Muscle layer of duodenum (tissue), 2 donors: ENCODE data around the gene GDE1.
A peak's percentile ranks its signal among the peaks of the same experiment; 100 is the strongest.

ENCODE experiments used
- H3K27ac ChIP-seq: one replicate; pipeline ENCODE4 v1.7.0; 2013; ENCODE audit warnings: mild to moderate bottlenecking, low read length
- H3K27me3 ChIP-seq: one replicate; pipeline ENCODE4 v1.7.0; 2013; ENCODE audit warnings: low read depth, mild to moderate bottlenecking, control low read depth, low read length
- H3K36me3 ChIP-seq, 2 donors: one replicate each; pipeline ENCODE4 v1.7.0; 2013; ENCODE audit warnings: low read length in 2 of 2, control low read depth in 1 of 2, mild to moderate bottlenecking in 1 of 2; ENCODE audit not compliant: insufficient read depth in 2 of 2, control insufficient read depth in 1 of 2
- H3K4me1 ChIP-seq, 2 donors: one replicate each; pipeline ENCODE4 v1.7.0; 2013; ENCODE audit warnings: low read length in 2 of 2, mild to moderate bottlenecking in 2 of 2, control low read depth in 1 of 2, moderate library complexity in 1 of 2; ENCODE audit not compliant: insufficient read depth in 2 of 2, control insufficient read depth in 1 of 2
- H3K4me3 ChIP-seq, 2 donors: one replicate each; pipeline ENCODE4 v1.7.0; 2013; ENCODE audit warnings: low read length in 2 of 2, low read depth in 1 of 2, mild to moderate bottlenecking in 1 of 2
- H3K9me3 ChIP-seq, 2 donors: one replicate each; pipeline ENCODE4 v1.7.0; 2013; ENCODE audit warnings: low read length in 2 of 2, control low read depth in 1 of 2, mild to moderate bottlenecking in 1 of 2; ENCODE audit not compliant: control insufficient read depth in 1 of 2
- donor health status: healthy.

The GDE1 gene, protein sequence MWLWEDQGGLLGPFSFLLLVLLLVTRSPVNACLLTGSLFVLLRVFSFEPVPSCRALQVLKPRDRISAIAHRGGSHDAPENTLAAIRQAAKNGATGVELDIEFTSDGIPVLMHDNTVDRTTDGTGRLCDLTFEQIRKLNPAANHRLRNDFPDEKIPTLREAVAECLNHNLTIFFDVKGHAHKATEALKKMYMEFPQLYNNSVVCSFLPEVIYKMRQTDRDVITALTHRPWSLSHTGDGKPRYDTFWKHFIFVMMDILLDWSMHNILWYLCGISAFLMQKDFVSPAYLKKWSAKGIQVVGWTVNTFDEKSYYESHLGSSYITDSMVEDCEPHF

DNA sequence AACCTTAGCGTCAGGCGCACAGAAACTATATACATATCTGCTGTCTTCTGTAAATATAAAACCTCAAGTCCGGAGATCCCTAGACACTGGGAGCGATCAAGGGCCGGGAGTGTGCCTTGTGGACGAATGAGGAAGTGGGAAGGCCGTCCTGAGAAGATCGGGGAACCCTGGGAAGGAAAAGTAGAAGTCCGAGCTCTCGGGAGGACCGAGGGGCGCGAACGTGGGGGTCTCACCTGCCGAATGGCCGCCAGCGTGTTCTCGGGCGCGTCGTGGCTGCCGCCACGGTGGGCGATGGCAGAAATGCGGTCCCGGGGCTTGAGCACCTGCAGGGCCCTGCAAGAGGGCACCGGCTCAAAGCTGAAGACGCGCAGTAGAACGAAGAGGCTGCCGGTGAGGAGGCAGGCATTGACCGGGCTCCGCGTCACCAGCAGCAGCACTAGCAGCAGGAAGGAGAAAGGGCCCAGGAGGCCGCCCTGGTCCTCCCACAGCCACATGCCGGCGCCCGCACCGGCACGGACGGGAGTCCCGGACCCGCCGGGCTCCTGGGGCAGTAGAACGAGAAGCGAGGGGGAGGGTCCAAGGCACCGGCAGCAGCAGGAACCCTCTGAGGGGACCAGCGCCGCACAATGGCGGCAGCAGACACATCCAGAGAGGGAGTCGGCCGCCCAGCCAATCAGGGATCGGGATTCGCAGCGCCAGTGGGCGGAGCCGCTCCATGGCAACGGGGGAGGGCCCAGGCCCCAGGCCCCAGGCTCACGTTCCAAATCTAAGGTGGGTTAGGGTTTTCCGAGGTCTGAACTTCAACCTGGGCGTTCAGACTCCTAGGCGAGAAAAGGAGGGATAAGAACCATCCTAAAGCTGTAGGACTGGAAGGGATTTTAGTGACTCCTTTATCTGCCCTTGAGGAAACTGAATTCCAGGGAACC is at the start of gene GDE1:
Gene GDE1 (minus strand): TSS at position 628 of the 926 bp plus-strand sequence. CDS start 134 bp downstream, at position 494.
- Histone ChIP-seq H3K4me1 (peaks cover 0 to 32% of the 10 kb centered on the region in 2 donors), H3K27me3 (no peaks in the 10 kb centered on the region), H3K27ac (peak within 1 kb of the TSS; percentile 90), H3K4me3 (peak within 1 kb of the TSS; percentile 85 to 95), H3K9me3 (no peaks in the 10 kb centered on the region), H3K36me3 (peaks cover 1 to 4% of the 10 kb centered on the region in 2 donors)

DNA sequence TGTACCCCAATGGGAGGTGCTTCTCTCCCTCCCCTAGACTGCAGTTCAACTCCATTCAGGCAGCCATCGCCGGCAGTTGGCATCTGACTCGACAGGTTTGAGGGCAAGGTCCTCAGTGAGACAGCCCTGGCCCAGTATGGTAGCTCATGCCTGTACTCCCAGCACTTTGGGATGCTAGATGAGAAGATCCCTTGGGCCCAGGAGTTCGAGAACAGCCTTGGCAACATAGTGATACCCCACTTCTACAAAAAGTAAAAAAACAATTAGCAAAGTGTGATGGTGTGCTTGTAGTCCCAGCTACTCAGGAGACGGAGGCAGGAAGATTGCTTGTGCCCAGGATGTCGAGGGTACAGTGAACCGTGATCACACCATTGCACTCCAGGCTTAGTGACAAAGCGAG is 45.7 kb upstream of the GDE1 start:
- Histone ChIP-seq H3K36me3 (peaks cover 21 to 74% of the 10 kb centered on the region in 2 donors), H3K27ac (no peak overlapping the region), H3K27me3 (no peaks in the 10 kb centered on the region), H3K9me3 (peaks cover 0 to 5% of the 10 kb centered on the region in 2 donors), H3K4me3 (no peak overlapping the region), H3K4me1 (no peaks in the 10 kb centered on the region)

DNA sequence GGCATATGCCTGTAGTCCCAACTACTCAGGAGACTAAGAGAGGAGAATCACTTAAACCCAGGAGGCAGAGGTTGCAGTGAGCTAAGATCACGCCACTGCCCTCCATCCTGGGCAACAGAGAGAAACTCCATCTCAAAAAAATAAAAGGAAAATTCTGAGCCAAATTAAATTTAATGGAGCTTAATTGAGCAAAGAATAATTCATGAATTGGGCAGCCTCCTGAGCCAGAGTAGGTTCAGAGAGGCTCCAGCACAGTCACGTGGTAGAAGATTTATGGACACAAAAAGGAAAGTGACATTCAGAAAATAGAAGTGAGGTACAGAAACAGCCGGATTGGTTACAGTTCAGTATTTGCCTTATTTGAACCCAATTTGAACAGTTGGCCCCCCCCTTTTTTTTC is 44.5 kb upstream of the GDE1 start:
- Histone ChIP-seq H3K4me1 (no peaks in the 10 kb centered on the region), H3K9me3 (peaks cover 0 to 5% of the 10 kb centered on the region in 2 donors), H3K27ac (no peak overlapping the region), H3K36me3 (peaks cover 19 to 65% of the 10 kb centered on the region in 2 donors), H3K4me3 (no peak overlapping the region), H3K27me3 (no peaks in the 10 kb centered on the region)

DNA sequence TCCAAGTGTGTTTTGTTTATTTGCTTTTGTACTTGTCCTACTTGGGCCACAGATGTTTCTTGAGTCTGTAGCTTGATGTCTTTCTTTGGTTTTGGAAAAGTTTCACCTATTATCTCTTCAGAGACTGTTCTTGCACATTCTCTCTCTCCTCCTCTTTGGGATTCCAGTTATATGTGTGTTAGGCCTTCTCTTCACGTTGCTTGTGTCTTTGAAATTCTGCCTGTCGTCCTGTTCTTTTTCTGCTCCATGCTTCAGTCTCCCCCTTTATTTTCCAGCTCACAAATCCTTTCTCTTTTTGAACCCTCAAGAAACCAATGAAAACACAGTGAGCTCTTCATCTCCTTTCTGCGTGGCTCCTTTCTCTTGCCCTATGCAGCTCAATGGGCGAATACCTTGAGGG is 41.5 kb upstream of the GDE1 start:
- Histone ChIP-seq H3K9me3 (peaks cover 0 to 5% of the 10 kb centered on the region in 2 donors), H3K4me1 (no peaks in the 10 kb centered on the region), H3K27ac (no peak overlapping the region), H3K36me3 (peaks cover 11 to 43% of the 10 kb centered on the region in 2 donors), H3K4me3 (no peak overlapping the region), H3K27me3 (no peaks in the 10 kb centered on the region)

DNA sequence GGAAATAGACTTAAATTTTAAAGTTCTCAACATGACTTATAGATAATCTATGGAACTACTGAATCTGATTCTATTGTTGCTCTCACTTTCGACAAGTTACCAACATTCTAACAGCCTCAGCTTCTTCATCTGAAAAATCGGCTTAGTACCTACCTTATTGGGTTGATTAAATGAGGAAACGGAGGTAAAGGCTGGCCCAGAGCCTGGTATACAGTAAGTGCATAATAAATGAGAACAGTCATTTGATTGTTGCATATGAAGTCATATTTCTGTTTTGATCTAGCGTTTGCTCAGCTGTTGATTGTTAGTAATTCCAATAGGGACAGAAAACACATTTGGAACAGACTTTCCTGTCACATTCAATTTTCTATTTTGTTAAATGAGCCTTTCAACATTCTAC is 38.2 kb upstream of the GDE1 start:
- Histone ChIP-seq H3K9me3 (peaks cover 0 to 5% of the 10 kb centered on the region in 2 donors), H3K4me3 (no peak overlapping the region), H3K4me1 (peaks cover 0 to 9% of the 10 kb centered on the region in 2 donors), H3K36me3 (peaks cover 4 to 11% of the 10 kb centered on the region in 2 donors), H3K27me3 (no peaks in the 10 kb centered on the region), H3K27ac (no peak overlapping the region)

DNA sequence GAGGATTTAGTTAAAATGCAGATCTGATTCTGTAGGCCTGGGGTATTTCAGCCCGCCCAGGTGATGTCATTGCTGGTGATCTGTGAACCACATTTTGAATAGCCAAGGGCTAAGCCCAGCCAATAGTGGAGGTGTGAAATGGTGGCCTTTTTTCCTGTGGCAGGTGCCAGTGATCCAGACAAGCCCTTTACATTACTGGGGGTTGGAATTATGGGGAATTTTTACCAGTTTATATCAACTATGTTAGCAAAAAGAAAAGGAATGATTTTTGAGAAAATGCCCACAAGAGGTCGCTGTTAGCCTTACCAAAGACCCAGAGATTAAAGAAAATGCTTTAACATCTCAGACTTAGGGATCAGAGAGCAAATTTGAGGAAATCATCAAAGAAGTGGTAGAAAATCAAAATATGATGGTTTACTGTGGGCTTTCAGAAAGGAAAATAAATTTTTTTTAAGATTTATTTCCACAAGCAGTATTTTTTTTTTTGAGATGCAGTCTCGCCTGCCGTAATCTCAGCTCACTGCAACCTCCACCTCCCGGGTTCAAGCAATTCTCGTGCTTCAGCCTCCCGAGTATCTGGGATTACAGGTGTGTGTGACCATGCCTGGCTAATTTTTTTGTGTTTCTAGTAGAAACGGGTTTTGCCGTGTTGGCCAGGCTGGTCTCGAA is 37.5 kb upstream of the GDE1 start:
- Histone ChIP-seq H3K27me3 (no peaks in the 10 kb centered on the region), H3K27ac (no peak overlapping the region), H3K9me3 (peaks cover 0 to 5% of the 10 kb centered on the region in 2 donors), H3K4me3 (no peak overlapping the region), H3K36me3 (peaks cover 0 to 5% of the 10 kb centered on the region in 2 donors), H3K4me1 (peaks cover 0 to 9% of the 10 kb centered on the region in 2 donors)

DNA sequence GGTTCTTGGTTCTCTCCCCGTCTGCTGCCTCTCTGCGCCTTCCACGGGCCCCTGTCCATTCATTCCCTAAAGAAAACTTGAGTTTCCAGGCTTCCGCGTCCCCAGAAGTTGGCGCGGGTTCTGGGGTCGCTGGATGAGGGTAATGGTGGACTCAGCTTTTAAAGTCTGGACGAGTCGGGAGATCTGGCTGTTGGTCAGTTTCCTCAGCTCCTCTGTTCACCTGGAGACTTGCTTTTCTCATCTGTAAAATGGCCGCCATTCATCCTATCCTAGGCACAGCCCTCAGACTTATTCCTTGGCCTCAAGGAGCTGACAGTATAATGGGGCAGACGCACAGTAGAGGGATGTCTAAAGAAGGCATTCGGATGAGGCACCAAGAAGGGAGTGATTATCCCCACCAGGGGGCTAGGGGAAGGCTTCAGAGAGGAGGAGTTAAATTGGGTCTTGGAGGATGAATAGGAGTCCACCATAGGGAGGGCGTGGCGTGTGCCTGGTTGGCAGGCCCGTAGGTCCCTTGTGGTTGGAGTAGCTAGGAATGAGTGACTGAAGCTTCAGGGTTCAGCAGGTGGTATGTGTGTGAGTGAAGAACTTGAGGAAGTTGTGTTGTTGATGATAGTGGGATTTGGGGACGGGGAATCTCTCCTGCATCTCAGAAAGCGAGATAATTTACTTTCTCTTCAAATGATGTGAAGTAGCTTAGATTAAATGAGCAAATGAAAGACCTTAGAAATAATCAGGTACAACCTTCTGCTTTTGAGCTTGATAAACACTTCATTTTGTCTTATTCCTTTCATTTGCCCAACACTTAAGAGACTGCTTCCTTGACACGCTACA is 34.3 kb upstream of the GDE1 start:
- Histone ChIP-seq H3K27ac (peak overlapping the region; percentile 95), H3K36me3 (peaks cover 0 to 6% of the 10 kb centered on the region in 2 donors), H3K9me3 (no peaks in the 10 kb centered on the region), H3K4me1 (peaks cover 0 to 9% of the 10 kb centered on the region in 2 donors), H3K4me3 (peak overlapping the region; percentile 72 to 83), H3K27me3 (no peaks in the 10 kb centered on the region)

DNA sequence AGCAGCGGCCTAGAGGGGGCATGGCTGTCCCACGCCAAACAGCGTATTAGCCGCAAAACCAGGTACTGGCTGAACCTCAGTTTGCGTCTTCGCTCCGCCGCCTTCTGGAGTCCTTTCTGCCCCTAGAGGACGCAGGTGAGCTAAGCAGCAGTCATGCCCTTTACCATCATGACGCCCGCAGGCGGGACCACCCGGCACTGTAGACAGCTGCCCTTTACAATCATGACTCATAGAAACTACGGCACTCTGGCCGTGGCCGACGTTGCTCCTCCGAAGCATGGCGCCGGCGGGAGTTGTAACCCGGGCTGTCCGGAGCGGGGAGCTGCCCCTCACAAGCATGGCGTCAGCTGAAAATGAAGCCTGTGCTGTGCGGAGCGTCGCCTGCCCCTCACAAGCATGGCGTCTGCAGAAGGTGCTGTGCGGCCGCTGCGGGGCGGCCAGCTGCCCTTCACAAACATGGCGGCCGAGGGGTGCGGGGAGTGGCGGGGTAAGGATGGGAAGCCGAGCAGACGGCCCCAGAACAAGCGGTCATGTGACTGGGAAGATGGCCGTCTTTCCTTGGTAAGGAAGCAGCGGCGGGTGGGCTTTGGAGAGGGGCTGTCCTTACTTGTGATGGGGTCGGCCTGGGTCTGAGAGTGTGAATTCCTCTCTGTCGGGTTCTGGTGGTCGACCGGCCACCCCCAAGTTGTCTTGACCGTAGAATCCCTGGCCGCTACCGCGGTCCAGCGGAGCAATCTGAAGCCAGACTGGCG is 33.5 kb upstream of the GDE1 start, which contains the start of gene VPS35L:
Gene VPS35L (plus strand): TSS at position 518 of the 752 bp plus-strand sequence. CDS start 27 bp downstream, at position 545.
- H3K27ac ChIP-seq, result peak within 1 kb of the TSS; percentile 95
- H3K4me3 ChIP-seq, result peak within 1 kb of the TSS; percentile 72 to 83
- H3K27me3 ChIP-seq, result no peaks in the 10 kb centered on the region
- peaks cover 0 to 9% of the 10 kb centered on the region in 2 donors for H3K4me1 ChIP-seq
- H3K9me3 ChIP-seq, result no peaks in the 10 kb centered on the region
- peaks cover 0 to 11% of the 10 kb centered on the region in 2 donors for H3K36me3 ChIP-seq

DNA sequence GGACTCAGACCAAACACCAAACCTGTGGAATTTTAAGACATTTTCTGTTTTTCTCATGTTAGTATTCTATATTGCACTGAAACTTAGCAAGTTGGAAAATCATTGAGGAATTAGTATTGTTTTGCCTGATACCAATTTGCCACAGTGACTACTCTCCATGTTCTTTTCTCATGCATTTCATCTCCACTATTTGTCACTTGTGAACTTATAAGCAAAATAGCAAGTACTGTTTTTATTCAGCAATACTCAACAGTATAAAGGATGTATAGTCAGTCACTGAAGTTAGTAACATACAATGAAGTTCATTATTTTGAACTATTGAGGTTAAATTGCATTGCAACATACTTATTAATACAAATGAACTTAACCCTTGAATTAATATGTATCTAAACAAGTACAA is 27.8 kb upstream of the GDE1 start:
- Histone ChIP-seq H3K27ac (no peak overlapping the region), H3K9me3 (no peaks in the 10 kb centered on the region), H3K36me3 (peaks cover 10 to 37% of the 10 kb centered on the region in 2 donors), H3K4me1 (no peaks in the 10 kb centered on the region), H3K27me3 (no peaks in the 10 kb centered on the region), H3K4me3 (no peak overlapping the region)

DNA sequence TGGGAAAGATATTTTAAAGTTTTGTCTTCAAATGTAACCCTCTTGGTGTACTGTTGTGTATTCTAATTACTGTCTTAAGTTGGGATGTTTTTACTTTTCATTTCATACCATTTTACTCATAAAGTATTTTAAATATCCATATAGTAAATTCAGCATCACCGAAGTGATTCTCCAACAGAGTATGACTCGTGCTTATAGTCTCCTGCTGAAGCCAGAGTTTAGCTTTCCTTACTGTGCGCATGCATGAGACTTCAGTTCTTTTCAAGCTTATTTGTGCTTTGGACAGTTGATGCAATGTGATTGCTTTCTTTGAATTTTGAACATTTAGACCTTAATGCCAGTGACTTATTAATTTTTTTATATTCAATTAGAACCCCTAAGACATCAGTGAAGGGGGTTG is 26.2 kb upstream of the GDE1 start:
- no peaks in the 10 kb centered on the region for H3K9me3 ChIP-seq
- no peaks in the 10 kb centered on the region for H3K27me3 ChIP-seq
- no peak overlapping the region for H3K4me3 ChIP-seq
- peaks cover 10 to 42% of the 10 kb centered on the region in 2 donors for H3K36me3 ChIP-seq
- H3K4me1 ChIP-seq, result no peaks in the 10 kb centered on the region
- no peak overlapping the region for H3K27ac ChIP-seq
